ENCODE measurements around the gene TAF12.
"Not testable (repeated sequence)": the region's sequence is repeated elsewhere in the genome, so short reads cannot be mapped to it uniquely, and the experiment has no call there.

DNA sequence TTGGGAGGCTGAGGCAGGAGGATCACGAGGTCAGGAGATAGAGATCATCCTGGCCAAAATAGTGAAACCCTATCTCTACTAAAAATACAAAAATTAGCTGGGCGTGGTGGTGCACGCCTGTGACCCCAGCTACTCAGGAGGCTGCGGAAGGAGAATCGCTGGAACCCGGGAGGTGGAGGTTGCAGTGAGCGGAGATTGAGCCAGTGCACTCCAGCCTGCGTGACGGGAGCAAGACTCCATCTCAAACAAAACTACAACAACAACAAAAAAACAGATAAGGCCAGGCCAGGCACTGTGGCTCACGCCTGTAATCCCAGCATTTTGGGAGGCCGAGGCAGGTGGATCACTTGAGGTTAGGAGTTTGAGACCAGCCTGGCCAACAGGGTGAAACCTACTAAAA lies 2.5 kb upstream of the TAF12 start:
- not testable (repeated sequence) for TF ChIP-seq POLR2A (IDR thresholded peaks at IDR 0.05; ENCODE audit: low read length); GATA1 (IDR thresholded peaks at IDR 0.05; ENCODE audit: low read depth, low read length)
